Hematopoietic multipotent progenitor cell treated with erythropoietin and hydrocortisone succinate and interleukin-3 and kit ligand, for 15 days (in vitro differentiated cells): ENCODE results near the gene RMND5B.
"Not testable (repeated sequence)": the region's sequence is repeated elsewhere in the genome, so short reads cannot be mapped to it uniquely, and the experiment has no call there.

ENCODE experiments used
- DNase-seq: peaks from one replicate; pipeline ENCODE4 v3.0.0-alpha.2; 2015; ENCODE audit warnings: low spot score

Gene RMND5B

DNA sequence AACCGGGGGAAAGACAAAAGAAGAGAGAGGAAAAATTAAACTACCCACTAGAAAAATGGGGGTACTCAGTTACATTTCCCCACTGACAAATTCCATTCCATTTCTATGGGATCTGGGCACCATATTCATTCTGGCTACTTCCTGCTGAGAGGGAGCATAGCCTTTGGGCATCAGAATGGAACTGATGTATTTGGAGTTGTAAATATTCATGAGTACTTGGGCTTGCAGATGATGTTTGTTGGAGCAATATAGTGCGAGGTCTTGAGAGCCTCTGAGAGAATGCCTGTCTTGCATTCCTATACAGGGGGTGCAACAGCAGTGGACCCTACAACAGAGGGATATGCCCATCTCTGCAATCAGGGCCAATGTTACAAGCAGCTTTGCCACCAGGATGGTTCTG is 39.6 kb downstream of the RMND5B start:
- no peak for DNase-seq

- no peak for DNase-seq
Observed at GRCh38 chr5:178174456-178174855, 43.6 kb downstream of the RMND5B start.

GRCh38 chr5:178176791-178177190 is 46.0 kb downstream of the RMND5B start:
- DNase-seq: no peak

DNA sequence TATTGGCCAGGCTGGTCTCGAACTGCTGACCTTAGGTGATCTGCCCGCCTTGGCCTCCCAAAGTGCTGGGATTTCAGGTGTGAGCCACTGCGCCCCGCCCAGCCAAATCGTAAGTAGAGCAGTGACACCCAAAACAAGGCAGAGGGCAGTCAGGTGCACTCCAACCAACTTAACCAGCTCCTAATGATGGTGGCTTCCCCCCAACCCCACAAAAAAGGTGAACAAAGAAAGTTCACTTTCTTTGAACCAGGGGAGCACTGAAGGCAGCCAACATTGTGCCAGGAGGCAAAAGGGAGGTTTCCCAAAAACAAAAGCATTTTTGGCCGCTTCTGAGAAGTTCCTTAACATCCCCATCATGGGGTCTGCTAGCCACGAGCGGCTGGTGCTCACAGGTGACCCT is 46.8 kb downstream of the RMND5B start:
- no peak for DNase-seq

- DNase-seq: no peak
Observed at GRCh38 chr5:178180141-178180863, 49.5 kb downstream of the RMND5B start.

GRCh38 chr5:178182158-178182876 is 51.5 kb downstream of the RMND5B start:
- no peak for DNase-seq

GRCh38 chr5:178186427-178186826 is 55.6 kb downstream of the RMND5B start:
- DNase-seq: no peak

DNA sequence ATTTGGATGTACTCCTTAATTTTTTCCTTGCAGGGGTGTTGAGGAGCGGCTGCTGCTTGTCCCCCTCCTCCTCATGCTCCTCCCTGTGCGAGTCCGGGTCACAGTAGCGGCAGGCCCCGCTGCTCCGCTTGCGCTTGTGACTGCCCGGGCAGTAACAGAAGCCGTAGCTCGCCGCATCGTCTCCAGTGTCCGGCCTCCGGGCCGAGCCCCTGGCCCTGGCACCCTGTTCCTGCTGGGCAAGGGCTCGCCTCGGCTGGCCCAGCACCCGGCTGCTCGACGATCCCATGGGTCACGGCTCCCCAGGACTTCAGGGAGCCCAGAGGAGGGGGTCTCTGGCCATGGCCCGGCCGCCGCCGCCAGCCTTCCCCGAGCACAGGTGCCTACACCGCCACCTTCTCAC is 56.2 kb downstream of the RMND5B start, which contains the start of gene GMCL2:
TSS of gene GMCL2 (minus strand) at position 358 of the 400 bp plus-strand sequence. CDS start at position 286, 72 bp downstream.
- no peak for DNase-seq

- no peak for DNase-seq
Observed at GRCh38 chr5:178189433-178189832, 58.6 kb downstream of the RMND5B start.

DNA sequence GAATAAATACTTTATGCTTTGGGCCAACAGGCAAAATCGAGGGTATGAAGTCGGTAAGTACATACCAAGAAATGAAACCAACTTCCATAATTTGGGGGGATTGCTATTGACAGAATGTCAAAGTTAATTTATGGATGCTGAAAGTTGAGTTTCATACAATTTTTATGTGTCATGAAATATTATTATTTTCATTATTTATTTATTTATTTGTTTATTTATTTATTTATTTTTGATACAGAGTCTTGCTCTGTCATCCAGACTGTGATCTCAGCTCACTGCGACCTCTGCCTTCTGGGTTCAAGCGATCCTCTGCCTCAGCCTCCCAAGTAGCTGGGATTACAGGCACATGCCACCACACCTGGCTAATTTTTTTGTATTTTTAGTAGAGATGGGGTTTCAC is 60.8 kb downstream of the RMND5B start:
- no peak for DNase-seq

GRCh38 chr5:178192244-178192643 is 61.4 kb downstream of the RMND5B start:
- DNase-seq: no peak

DNA sequence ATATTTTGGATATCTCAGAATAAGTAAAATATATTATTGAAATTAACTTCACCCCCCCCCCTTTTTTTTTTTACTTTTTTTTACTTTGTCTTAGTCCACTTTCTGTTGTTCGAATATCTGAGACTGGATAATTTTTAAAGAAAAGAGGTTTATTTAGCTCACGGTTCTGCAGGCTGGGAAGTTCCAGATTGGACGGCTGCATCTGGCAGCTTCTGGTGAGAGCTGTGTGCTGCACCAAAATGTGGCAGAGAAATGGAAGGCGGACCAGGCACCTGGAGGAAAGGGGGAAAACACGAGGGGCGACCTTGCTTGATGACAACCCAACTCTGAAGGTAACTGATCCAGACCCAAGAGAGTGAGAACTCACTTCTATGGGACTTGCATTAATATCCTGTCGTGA is 62.0 kb downstream of the RMND5B start:
- DNase-seq: no peak

- DNase-seq: no peak
Observed at GRCh38 chr5:178193251-178193809, 62.5 kb downstream of the RMND5B start.

DNA sequence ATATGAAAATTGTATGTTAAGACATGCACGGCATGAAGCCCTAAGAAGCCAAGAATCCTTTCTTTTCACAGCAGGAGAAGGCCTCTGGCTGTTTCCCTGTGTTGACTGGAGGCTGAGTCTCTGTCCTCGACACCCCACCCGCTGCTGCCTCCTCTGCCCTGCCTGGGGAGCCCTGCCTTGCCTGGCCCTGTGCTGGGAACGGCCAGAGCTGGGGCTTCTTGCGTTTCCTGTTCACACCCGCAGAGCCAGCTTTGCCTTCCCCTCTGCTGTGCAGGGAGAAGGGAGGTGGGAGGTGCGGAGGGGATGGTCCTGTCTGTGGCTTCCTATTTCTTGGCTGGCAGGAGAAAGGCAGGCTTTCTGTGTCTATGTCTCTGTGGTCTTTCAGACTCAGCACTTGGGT is 63.2 kb downstream of the RMND5B start:
- DNase-seq: no peak

GRCh38 chr5:178196281-178196812 is 65.5 kb downstream of the RMND5B start:
- DNase-seq: no peak

- DNase-seq: no peak
Observed at GRCh38 chr5:178196986-178197385, 66.2 kb downstream of the RMND5B start.

- not testable (repeated sequence) for DNase-seq
Observed at GRCh38 chr5:178198151-178198550, 67.3 kb downstream of the RMND5B start.

DNA sequence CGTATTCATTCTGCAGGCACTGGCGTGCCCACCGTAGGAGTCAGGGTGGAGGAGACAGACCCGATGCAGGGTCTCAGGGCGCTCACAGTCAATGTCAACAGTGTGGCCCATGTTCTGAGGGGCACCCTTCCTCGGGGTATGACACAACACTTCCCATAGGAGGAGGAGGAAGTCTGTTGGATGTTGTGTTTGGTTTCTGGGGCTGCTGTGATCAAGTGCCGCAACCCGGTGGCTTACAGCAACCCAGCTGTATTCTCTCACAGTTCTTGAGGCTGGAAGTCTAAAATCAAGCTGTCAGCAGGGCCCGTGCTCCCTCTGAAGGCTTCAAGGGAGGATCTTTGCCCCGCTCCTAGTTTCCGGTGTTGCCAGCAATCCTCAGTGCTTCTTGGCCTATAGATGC is 67.9 kb downstream of the RMND5B start:
- no peak for DNase-seq

DNA sequence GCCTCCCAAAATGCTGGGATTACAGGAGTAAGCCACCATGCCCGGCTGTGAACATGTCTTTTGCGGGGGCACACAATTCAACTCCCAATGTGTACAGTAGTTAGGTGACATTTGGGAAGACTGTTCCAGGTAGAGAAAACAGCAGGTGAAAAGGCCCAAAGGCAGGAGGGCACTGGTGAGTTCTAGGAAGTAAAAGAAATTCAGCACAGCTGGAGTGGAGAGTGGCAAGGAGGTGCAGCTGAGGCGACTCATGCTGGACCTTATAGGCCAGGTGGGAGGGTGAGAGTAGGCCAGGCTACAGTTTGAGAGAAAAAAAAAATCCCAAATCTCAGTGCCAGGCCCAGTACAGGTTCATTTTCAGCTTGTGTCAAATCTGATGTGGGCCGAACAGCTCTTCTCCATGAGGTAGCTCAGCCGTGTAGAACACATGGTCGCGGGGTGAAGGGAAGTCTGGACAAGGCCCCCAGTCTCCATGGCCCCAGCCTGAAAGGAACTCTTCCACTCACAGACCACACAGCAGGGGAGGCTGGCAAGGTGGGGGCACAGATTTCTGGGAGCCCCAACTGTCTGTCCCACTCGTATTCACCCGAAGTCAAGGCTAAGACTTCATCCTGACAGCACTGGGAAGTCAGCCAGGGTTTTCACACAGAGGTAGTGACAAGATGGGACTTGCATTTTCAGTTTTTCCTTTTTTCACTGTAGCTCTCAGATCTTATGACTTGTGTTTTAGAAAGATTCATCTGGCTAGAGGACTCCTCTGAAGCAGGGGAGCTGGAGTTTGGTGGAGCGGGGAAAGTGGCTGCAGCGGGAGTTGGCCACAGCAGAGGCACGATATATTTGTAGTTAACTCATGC is 69.0 kb downstream of the RMND5B start:
- no peak for DNase-seq
